K562 (cell line): Measurements from ENCODE around the gene MAML3. TPM values are rescaled to one million over a fixed set of nuclear protein-coding genes. Genes with fewer than 3 reads are reported as not detected.

Experiments
- ATAC-seq: fragments of 200-7000 bp; cut with Tn5 transposase; 3 replicates; pipeline ENCODE4 v1.9.1; 2020; ENCODE audit warnings: moderate library complexity
- BruUV-seq: library from RNA; stranded (reverse); fragments of 400-500 nt; replicated peaks from 2 replicates; lab custom pipeline; 2021; lab: Mats Ljungman, UMichigan
- CTCF ChIA-PET: fragments of 300-600 bp; formaldehyde crosslinking; extraction: SDS; loops from one replicate; lab custom pipeline; 2021; ENCODE audit warnings: low intra/inter-chr PET ratio; lab: Yijun Ruan, JAX
- POLR2A ChIA-PET: fragments of 300-600, 350-650 bp; sonication (Branson Sonifier 250); formaldehyde crosslinking; extraction: SDS; loops from one replicate; lab custom pipeline; 2021; ENCODE audit warnings: antibody characterized with exemption, inconsistent platforms; lab: Yijun Ruan, JAX
- DNase-seq, 4 experiments: peaks; one replicate each; pipeline versions ENCODE4 v3.0.0 to v3.0.0-alpha.2; 2011 to 2018; ENCODE audit warnings: low spot score in 3 of 4, mixed read lengths in 3 of 4; ENCODE audit errors: extremely low read depth in 1 of 4
- FAIRE-seq: peaks from 2 replicates; lab custom pipeline; 2011; peaks lifted over from hg19 to GRCh38; lab: Jason Lieb, UNC
- H2AFZ ChIP-seq: 2 replicates; pipeline ENCODE4 v1.6.0; 2011; ENCODE audit warnings: low read depth, low read length, control low read depth, inconsistent platforms
- H3K27ac ChIP-seq: fragments of 200-600 bp; 3 replicates; pipeline ENCODE4 v1.8.0; 2011; ENCODE audit warnings: low read depth, mild to moderate bottlenecking, control low read depth, inconsistent platforms, low read length, moderate library complexity, mixed read lengths; ENCODE audit errors: extremely low read depth
- H3K27me3 ChIP-seq, 2 experiments: fragments of 300-600 bp in 1 of 2; 2 replicates in 1 of 2; 3 replicates in 1 of 2; pipeline versions ENCODE4 v1.6.0 to v1.8.0; 2011; ENCODE audit warnings: inconsistent platforms in 2 of 2, low read length in 2 of 2, mild to moderate bottlenecking in 1 of 2, mixed read lengths in 1 of 2, moderate library complexity in 1 of 2; ENCODE audit not compliant: control insufficient read depth in 2 of 2, insufficient read depth in 2 of 2
- H3K36me3 ChIP-seq: fragments of 300-600 bp; 3 replicates; pipeline ENCODE4 v1.8.0; 2011; ENCODE audit warnings: mild to moderate bottlenecking, low read length, inconsistent platforms; ENCODE audit not compliant: control insufficient read depth, insufficient read depth
- H3K4me1 ChIP-seq, 2 experiments: fragments of 200-600 bp in 1 of 2; replicated peaks in 1 of 2; 2 replicates in 1 of 2; 3 replicates in 1 of 2; pipeline versions ENCODE4 v1.5.1 to v1.8.0; 2011; ENCODE audit warnings: inconsistent platforms in 2 of 2, low read length in 2 of 2, mild to moderate bottlenecking in 1 of 2, mixed read lengths in 1 of 2, moderate library complexity in 1 of 2; ENCODE audit not compliant: control insufficient read depth in 2 of 2, insufficient read depth in 2 of 2
- H3K4me2 ChIP-seq: 2 replicates; pipeline ENCODE4 v1.6.1; 2011; ENCODE audit warnings: low read length, control low read depth, inconsistent platforms, mixed read lengths; ENCODE audit not compliant: insufficient read depth
- H3K4me3 ChIP-seq: fragments of 200-600 bp; sonication (generic), shearing (Covaris generic); 2 replicates; pipeline ENCODE4 v1.5.1; 2016; ENCODE audit warnings: control low read depth, inconsistent platforms
- H3K79me2 ChIP-seq: fragments of 200-600 bp; 3 replicates; pipeline ENCODE4 v1.8.0; 2011; ENCODE audit warnings: low read length, inconsistent platforms; ENCODE audit not compliant: control insufficient read depth, insufficient read depth
- H3K9ac ChIP-seq, 2 experiments: 2 replicates each; pipeline versions ENCODE4 v1.6.0 to v1.6.1; 2011; ENCODE audit warnings: low read depth in 2 of 2, low read length in 2 of 2, control low read depth in 1 of 2, inconsistent platforms in 1 of 2, mild to moderate bottlenecking in 1 of 2, mixed read lengths in 1 of 2; ENCODE audit not compliant: insufficient read depth in 1 of 2
- H3K9me1 ChIP-seq: one replicate; pipeline ENCODE4 v1.6.0; 2011; ENCODE audit warnings: inconsistent platforms, mild to moderate bottlenecking, low read length, moderate library complexity; ENCODE audit not compliant: control insufficient read depth, insufficient read depth
- H3K9me3 ChIP-seq: replicated peaks from 2 replicates; pipeline ENCODE4 v1.5.1; 2011; ENCODE audit warnings: low read depth, low read length, inconsistent platforms; ENCODE audit not compliant: control insufficient read depth, insufficient read depth
- H4K20me1 ChIP-seq: replicated peaks from 2 replicates; pipeline ENCODE4 v1.6.1; 2011; ENCODE audit warnings: low read length, inconsistent platforms, mixed read lengths; ENCODE audit not compliant: control insufficient read depth, insufficient read depth
- CREB3L1 ChIP-seq: fragments of 450-650 bp; IDR thresholded peaks from 2 replicates; pipeline ENCODE4 v1.6.1; 2014; ENCODE audit warnings: low read depth, mild to moderate bottlenecking, moderate library complexity, borderline replicate concordance
- IRF2 ChIP-seq: sonication (generic); formaldehyde crosslinking; IDR thresholded peaks from 2 replicates; pipeline ENCODE4 v1.8.1; 2022; ENCODE audit warnings: mild to moderate bottlenecking, missing genetic modification reagents
- MCM2 ChIP-seq: fragments of 450-650 bp; IDR thresholded peaks from 2 replicates; pipeline ENCODE4 v1.6.1; 2017; ENCODE audit warnings: low read depth, mild to moderate bottlenecking
- PHF8 ChIP-seq: fragments of 200-600 bp; sonication (generic); IDR thresholded peaks from 2 replicates; pipeline ENCODE4 v1.6.1; 2012; ENCODE audit warnings: mixed run types, mild to moderate bottlenecking, inconsistent platforms, low read length, moderate library complexity, borderline replicate concordance
- POU5F1 ChIP-seq: fragments of 150-350 bp; IDR thresholded peaks from 2 replicates; pipeline ENCODE4 v1.6.1; 2014; ENCODE audit warnings: borderline replicate concordance, low read length, low read depth, mild to moderate bottlenecking; ENCODE audit not compliant: partially characterized antibody
- SPI1 ChIP-seq: IDR thresholded peaks from 2 replicates; pipeline ENCODE4 v1.6.1; 2011; ENCODE audit warnings: low read depth, low read length, control low read depth, borderline replicate concordance
- TEAD4 ChIP-seq, 2 experiments: sonication (generic) in 1 of 2; formaldehyde crosslinking in 1 of 2; IDR thresholded peaks; 2 replicates each; pipeline versions ENCODE4 v1.6.1 to v1.8.0; 2012 to 2022; ENCODE audit warnings: borderline replicate concordance in 1 of 2, inconsistent platforms in 1 of 2, low read length in 1 of 2, mild to moderate bottlenecking in 1 of 2, missing genetic modification reagents in 1 of 2
- ZEB2 ChIP-seq: fragments of 450-650 bp; IDR thresholded peaks from 2 replicates; pipeline ENCODE4 v1.6.1; 2016
- WGBS: fragments of 100-300 bp; shearing (Covaris generic); methylation state at CpG from one replicate; pipeline ENCODE4 v1.1.6; 2016; ENCODE audit warnings: low coverage, mixed read lengths; ENCODE audit not compliant: insufficient coverage; ENCODE audit errors: missing lambda C conversion rate; 5-methylcytosine and 5-hydroxymethylcytosine counted together
- in situ Hi-C: fragments of 300-500 bp; cut with MboI; formaldehyde crosslinking; loops from 4 replicates; pipeline ENCODE4 v1.15.0; 2018; ENCODE audit warnings: inconsistent platforms, mixed read lengths
- intact Hi-C: fragments of 100-400 bp; cut with micrococcal nuclease; formaldehyde crosslinking; loops from 2 replicates; pipeline ENCODE4 v1.14.2; 2022
- polyA plus RNA-seq, 8 experiments: library from polyadenylated mRNA; depleted of rRNA in 4 of 8; stranded (reverse) in 5 of 8; unstranded in 3 of 8; fragments of >200 nt; fragmentation: Nextera tagmentation in 2 of 8; fragmentation: Illumina TruSeq in 1 of 8; extraction: Ambion mirVana in 2 of 8; extraction: Trizol in 1 of 8; gene quantifications; 2 replicates each; pipeline versions ENCODE4 v1.2.1 to v1.2.3, GENCODE V29; 2011 to 2014; ENCODE audit warnings: inconsistent platforms in 1 of 8, missing spikeins in 1 of 8
- total RNA-seq, 7 experiments: library from RNA; depleted of rRNA in 6 of 7; stranded (reverse); fragments of >200 nt in 6 of 7; fragmentation: Illumina TruSeq in 2 of 7; extraction: Trizol in 2 of 7; gene quantifications; 2 replicates each; pipeline versions ENCODE4 v1.2.1 to v1.2.3, GENCODE V29; 2011 to 2021; ENCODE audit warnings: low replicate concordance in 1 of 7
- TF ChIP-seq, protein P1 (sequence below), 2 experiments: fragments of 450-650 bp; IDR thresholded peaks; 2 replicates each; pipeline ENCODE4 v1.6.1; 2016
- TF ChIP-seq, protein P2 (sequence below): sonication (generic); formaldehyde crosslinking; IDR thresholded peaks from 2 replicates; pipeline ENCODE4 v1.8.0; 2023; ENCODE audit warnings: missing genetic modification reagents, mild to moderate bottlenecking, borderline replicate concordance

The MAML3 gene
- total and polyA plus RNA-seq, 9 of the 15 experiments (the other 6 are each of a cell fraction or from before 2014, with no cell fraction given): 0.01 to 0.55 (median 0.25) TPM

- 0 out of 2 replicates have a peak, but pooled peaks cover 4% of the 10 kb centered on the region for H4K20me1 ChIP-seq
- no peaks in the 10 kb centered on the region for H3K79me2 ChIP-seq
- no peaks in the 10 kb centered on the region for H3K9me1 ChIP-seq
- no peaks in the 10 kb centered on the region for H3K4me1 ChIP-seq
- 0 out of 2 replicates have a peak, but pooled peaks cover 1% of the 10 kb centered on the region for H3K9me3 ChIP-seq
- no TSS peak for BruUV-seq
- POLR2A ChIA-PET: no interaction called here
- H3K36me3 ChIP-seq: no peaks in the 10 kb centered on the region
- no peak overlapping the region for H3K9ac ChIP-seq
- DNase-seq (no peak), ATAC-seq (no peak), FAIRE-seq (no peak)
- TF ChIP-seq MCM2 (no peak), CREB3L1 (no peak), ZEB2 (no peak), TEAD4 (IDR thresholded peaks at IDR 0.05; ENCODE audit: low read length) (no peak), TEAD4 (CRISPR knock-in tag; IDR thresholded peaks at IDR 0.05; ENCODE audit: borderline replicate concordance) (no peak), IRF2 (CRISPR knock-in tag) (no peak), POU5F1 (no peak), SPI1 (no peak), PHF8 (no peak)
- TF ChIP-seq, protein P1, sequence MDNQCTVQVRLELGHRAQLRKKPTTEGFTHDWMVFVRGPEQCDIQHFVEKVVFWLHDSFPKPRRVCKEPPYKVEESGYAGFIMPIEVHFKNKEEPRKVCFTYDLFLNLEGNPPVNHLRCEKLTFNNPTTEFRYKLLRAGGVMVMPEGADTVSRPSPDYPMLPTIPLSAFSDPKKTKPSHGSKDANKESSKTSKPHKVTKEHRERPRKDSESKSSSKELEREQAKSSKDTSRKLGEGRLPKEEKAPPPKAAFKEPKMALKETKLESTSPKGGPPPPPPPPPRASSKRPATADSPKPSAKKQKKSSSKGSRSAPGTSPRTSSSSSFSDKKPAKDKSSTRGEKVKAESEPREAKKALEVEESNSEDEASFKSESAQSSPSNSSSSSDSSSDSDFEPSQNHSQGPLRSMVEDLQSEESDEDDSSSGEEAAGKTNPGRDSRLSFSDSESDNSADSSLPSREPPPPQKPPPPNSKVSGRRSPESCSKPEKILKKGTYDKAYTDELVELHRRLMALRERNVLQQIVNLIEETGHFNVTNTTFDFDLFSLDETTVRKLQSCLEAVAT (IDR thresholded peaks at IDR 0.05): no peak
- TF ChIP-seq, protein P2, sequence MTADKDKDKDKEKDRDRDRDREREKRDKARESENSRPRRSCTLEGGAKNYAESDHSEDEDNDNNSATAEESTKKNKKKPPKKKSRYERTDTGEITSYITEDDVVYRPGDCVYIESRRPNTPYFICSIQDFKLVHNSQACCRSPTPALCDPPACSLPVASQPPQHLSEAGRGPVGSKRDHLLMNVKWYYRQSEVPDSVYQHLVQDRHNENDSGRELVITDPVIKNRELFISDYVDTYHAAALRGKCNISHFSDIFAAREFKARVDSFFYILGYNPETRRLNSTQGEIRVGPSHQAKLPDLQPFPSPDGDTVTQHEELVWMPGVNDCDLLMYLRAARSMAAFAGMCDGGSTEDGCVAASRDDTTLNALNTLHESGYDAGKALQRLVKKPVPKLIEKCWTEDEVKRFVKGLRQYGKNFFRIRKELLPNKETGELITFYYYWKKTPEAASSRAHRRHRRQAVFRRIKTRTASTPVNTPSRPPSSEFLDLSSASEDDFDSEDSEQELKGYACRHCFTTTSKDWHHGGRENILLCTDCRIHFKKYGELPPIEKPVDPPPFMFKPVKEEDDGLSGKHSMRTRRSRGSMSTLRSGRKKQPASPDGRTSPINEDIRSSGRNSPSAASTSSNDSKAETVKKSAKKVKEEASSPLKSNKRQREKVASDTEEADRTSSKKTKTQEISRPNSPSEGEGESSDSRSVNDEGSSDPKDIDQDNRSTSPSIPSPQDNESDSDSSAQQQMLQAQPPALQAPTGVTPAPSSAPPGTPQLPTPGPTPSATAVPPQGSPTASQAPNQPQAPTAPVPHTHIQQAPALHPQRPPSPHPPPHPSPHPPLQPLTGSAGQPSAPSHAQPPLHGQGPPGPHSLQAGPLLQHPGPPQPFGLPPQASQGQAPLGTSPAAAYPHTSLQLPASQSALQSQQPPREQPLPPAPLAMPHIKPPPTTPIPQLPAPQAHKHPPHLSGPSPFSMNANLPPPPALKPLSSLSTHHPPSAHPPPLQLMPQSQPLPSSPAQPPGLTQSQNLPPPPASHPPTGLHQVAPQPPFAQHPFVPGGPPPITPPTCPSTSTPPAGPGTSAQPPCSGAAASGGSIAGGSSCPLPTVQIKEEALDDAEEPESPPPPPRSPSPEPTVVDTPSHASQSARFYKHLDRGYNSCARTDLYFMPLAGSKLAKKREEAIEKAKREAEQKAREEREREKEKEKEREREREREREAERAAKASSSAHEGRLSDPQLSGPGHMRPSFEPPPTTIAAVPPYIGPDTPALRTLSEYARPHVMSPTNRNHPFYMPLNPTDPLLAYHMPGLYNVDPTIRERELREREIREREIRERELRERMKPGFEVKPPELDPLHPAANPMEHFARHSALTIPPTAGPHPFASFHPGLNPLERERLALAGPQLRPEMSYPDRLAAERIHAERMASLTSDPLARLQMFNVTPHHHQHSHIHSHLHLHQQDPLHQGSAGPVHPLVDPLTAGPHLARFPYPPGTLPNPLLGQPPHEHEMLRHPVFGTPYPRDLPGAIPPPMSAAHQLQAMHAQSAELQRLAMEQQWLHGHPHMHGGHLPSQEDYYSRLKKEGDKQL (CRISPR knock-in tag): no peak
- 2% methylated on average over 8 of the region's 8 CpGs for WGBS
- H2AFZ ChIP-seq: no peak overlapping the region
- in situ Hi-C loops (no loop called here), intact Hi-C loops (no loop called here)
- no peak overlapping the region for H3K27ac ChIP-seq
- CTCF ChIA-PET: no interaction called here
- H3K27me3 ChIP-seq: peaks cover 5 to 7% of the 10 kb centered on the region in 2 experiments; a peak in 2 of 5 replicates
- no peak overlapping the region for H3K4me3 ChIP-seq
- H3K4me2 ChIP-seq: no peak overlapping the region
Observed at GRCh38 chr4:139912445-139912844, 241.5 kb downstream of the MAML3 start.
